Ishikawa (cell line): ENCODE data around the gene PHLDB3.

Experiments
- CEBPB ChIP-seq: IDR thresholded peaks from 2 replicates; pipeline ENCODE4 v1.6.1; 2012
- CREB1 ChIP-seq: IDR thresholded peaks from 2 replicates; pipeline ENCODE4 v1.6.1; 2012; ENCODE audit warnings: low read depth
- EGR1 ChIP-seq: IDR thresholded peaks from 2 replicates; pipeline ENCODE4 v1.6.1; 2012
- EP300 ChIP-seq: IDR thresholded peaks from 2 replicates; pipeline ENCODE4 v1.6.1; 2012; ENCODE audit warnings: borderline replicate concordance
- FOXM1 ChIP-seq: IDR thresholded peaks from 2 replicates; pipeline ENCODE4 v1.6.1; 2012; ENCODE audit warnings: low read depth, borderline replicate concordance
- MAX ChIP-seq: IDR thresholded peaks from 2 replicates; pipeline ENCODE4 v1.6.1; 2012
- NFIC ChIP-seq: IDR thresholded peaks from 2 replicates; pipeline ENCODE4 v1.6.1; 2012
- RAD21 ChIP-seq: IDR thresholded peaks from 2 replicates; pipeline ENCODE4 v1.6.1; 2012; ENCODE audit warnings: low read depth
- REST ChIP-seq: IDR thresholded peaks from 2 replicates; pipeline ENCODE4 v1.6.1; 2012; ENCODE audit warnings: low read depth, mild to moderate bottlenecking
- TAF1 ChIP-seq: IDR thresholded peaks from 2 replicates; pipeline ENCODE4 v1.6.1; 2012; ENCODE audit warnings: low read depth, mild to moderate bottlenecking
- TCF12 ChIP-seq: IDR thresholded peaks from 2 replicates; pipeline ENCODE4 v1.6.1; 2012; ENCODE audit warnings: low read depth
- TEAD4 ChIP-seq: IDR thresholded peaks from 2 replicates; pipeline ENCODE4 v1.6.1; 2012
- USF1 ChIP-seq: IDR thresholded peaks from 2 replicates; pipeline ENCODE4 v1.6.1; 2012
- YY1 ChIP-seq: IDR thresholded peaks from 2 replicates; pipeline ENCODE4 v1.6.1; 2012; ENCODE audit warnings: low read depth
- ZBTB7A ChIP-seq: IDR thresholded peaks from 2 replicates; pipeline ENCODE4 v1.6.1; 2012; ENCODE audit warnings: low read depth

Gene PHLDB3

DNA sequence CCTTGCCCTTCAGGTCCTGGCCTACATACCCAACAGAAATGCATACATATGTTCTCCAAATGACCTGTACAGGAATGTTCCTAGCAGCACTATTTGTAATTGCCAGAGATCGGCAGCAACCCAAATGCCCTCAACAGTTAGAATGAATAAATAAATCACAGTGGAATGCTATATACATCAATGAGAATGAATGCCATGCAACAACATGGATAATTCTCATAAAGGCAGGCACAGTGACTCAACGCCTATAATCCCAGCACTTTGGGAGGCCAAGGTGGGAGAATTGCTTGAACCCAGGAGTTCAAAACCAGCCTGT, 71.2 kb downstream of the PHLDB3 start:
- TF ChIP-seq REST (no peak), USF1 (no peak), YY1 (no peak), CEBPB (no peak), EGR1 (no peak), MAX (no peak), ZBTB7A (no peak), TEAD4 (no peak), EP300 (no peak), FOXM1 (no peak), RAD21 (no peak)

DNA sequence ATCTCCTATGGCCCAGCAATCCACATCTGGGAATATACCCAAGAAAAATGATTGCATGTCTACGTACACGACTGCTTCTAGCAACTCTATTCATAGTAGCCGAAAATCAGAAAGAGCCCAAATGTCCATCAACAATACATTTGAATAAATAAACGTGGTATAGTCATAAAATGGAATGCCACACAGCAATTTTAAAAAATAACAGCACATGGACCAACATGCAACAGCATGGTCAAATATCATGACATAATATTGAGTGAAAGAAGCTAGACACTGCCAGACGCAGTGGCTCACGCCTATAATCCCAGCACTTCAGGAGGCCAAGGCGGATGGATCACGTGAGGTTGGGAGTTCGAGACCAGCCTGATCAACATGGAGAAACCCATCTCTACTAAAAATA, 73.6 kb downstream of the PHLDB3 start:
- no peak for TF ChIP-seq TCF12
- TF ChIP-seq CREB1, result no peak
- no peak for TF ChIP-seq EGR1
- no peak for TF ChIP-seq USF1
- no peak for TF ChIP-seq EP300
- TF ChIP-seq TEAD4, result no peak
- TF ChIP-seq RAD21, result no peak
- TF ChIP-seq MAX, result no peak

GRCh38 chr19:43430142-43430710, 74.3 kb downstream of the PHLDB3 start:
- TF ChIP-seq NFIC, result no peak
- no peak for TF ChIP-seq CEBPB
- no peak for TF ChIP-seq EP300
- TF ChIP-seq RAD21, result peak; percentile 12; the same call in 1 of the 2 replicates

GRCh38 chr19:43429395-43429794, 75.2 kb downstream of the PHLDB3 start:
- TF ChIP-seq NFIC, result no peak
- TF ChIP-seq MAX, result no peak
- no peak for TF ChIP-seq YY1
- no peak for TF ChIP-seq EGR1
- no peak for TF ChIP-seq TCF12
- no peak for TF ChIP-seq FOXM1
- no peak for TF ChIP-seq EP300
- no peak for TF ChIP-seq USF1
- TF ChIP-seq RAD21, result no peak
- TF ChIP-seq TAF1, result no peak
- TF ChIP-seq CREB1, result no peak
- no peak for TF ChIP-seq CEBPB
- no peak for TF ChIP-seq REST
- no peak for TF ChIP-seq TEAD4
- no peak for TF ChIP-seq ZBTB7A

GRCh38 chr19:43425567-43426392, 78.8 kb downstream of the PHLDB3 start:
- TF ChIP-seq NFIC (peak; percentile 61), MAX (no peak), RAD21 (peak; percentile 46), TAF1 (no peak), EGR1 (no peak)
